H9 (cell line): ENCODE results near the gene RIMBP2. TPM values are rescaled to one million over a fixed set of nuclear protein-coding genes. Genes with fewer than 3 reads are reported as not detected.

Source experiments
- DNase-seq: peaks from one replicate; pipeline ENCODE4 v3.0.0-alpha.2; 2017
- H2AFZ ChIP-seq: one replicate; pipeline ENCODE4 v1.6.1; 2013; ENCODE audit warnings: mild to moderate bottlenecking, low read length, control low read depth, moderate library complexity
- H2AK5ac ChIP-seq: 2 replicates; pipeline ENCODE4 v1.6.1; 2013; ENCODE audit warnings: low read length, control low read depth, mixed read lengths; ENCODE audit not compliant: insufficient read length
- H2BK120ac ChIP-seq: one replicate; pipeline ENCODE4 v1.6.1; 2013; ENCODE audit warnings: low read depth, mild to moderate bottlenecking, low read length, control low read depth, inconsistent platforms; ENCODE audit not compliant: poor library complexity, severe bottlenecking
- H2BK12ac ChIP-seq: 2 replicates; pipeline ENCODE4 v1.6.1; 2013; ENCODE audit warnings: low read length, control low read depth, mixed read lengths, low read depth; ENCODE audit not compliant: insufficient read length
- H2BK15ac ChIP-seq: 2 replicates; pipeline ENCODE4 v1.6.1; 2013; ENCODE audit warnings: low read depth, low read length, control low read depth
- H2BK20ac ChIP-seq: one replicate; pipeline ENCODE4 v1.6.1; 2013; ENCODE audit warnings: low read depth, mild to moderate bottlenecking, low read length, control low read depth, inconsistent platforms; ENCODE audit not compliant: poor library complexity, severe bottlenecking
- H2BK5ac ChIP-seq: 2 replicates; pipeline ENCODE4 v1.6.1; 2013; ENCODE audit warnings: low read length, control low read depth, mixed read lengths; ENCODE audit not compliant: insufficient read length
- H3K14ac ChIP-seq: 2 replicates; pipeline ENCODE4 v1.6.1; 2013; ENCODE audit warnings: low read length, control low read depth; ENCODE audit not compliant: insufficient read depth
- H3K18ac ChIP-seq: 2 replicates; pipeline ENCODE4 v1.6.1; 2013; ENCODE audit warnings: low read depth, mild to moderate bottlenecking, mixed read lengths, low read length, control low read depth; ENCODE audit not compliant: insufficient read length
- H3K23ac ChIP-seq: 2 replicates; pipeline ENCODE4 v1.6.1; 2013; ENCODE audit warnings: low read length, control low read depth, mixed read lengths, low read depth; ENCODE audit not compliant: insufficient read length
- H3K23me2 ChIP-seq: 2 replicates; pipeline ENCODE4 v1.6.1; 2013; ENCODE audit warnings: low read depth, mild to moderate bottlenecking, mixed read lengths, low read length, control low read depth; ENCODE audit not compliant: insufficient read length, poor library complexity, severe bottlenecking
- H3K27ac ChIP-seq: 2 replicates; pipeline ENCODE4 v1.5.1; 2013; ENCODE audit warnings: low read length, control low read depth, mixed read lengths, low read depth; ENCODE audit not compliant: insufficient read length
- H3K27me3 ChIP-seq: 2 replicates; pipeline ENCODE4 v1.6.1; 2013; ENCODE audit warnings: low read length, control low read depth, inconsistent platforms; ENCODE audit not compliant: insufficient read depth
- H3K4ac ChIP-seq: 2 replicates; pipeline ENCODE4 v1.6.1; 2013; ENCODE audit warnings: low read depth, mild to moderate bottlenecking, control low read depth, inconsistent platforms, low read length, moderate library complexity
- H3K4me1 ChIP-seq: 2 replicates; pipeline ENCODE4 v1.6.1; 2013; ENCODE audit warnings: low read length, control low read depth, inconsistent platforms; ENCODE audit not compliant: insufficient read depth
- H3K4me2 ChIP-seq: 2 replicates; pipeline ENCODE4 v1.6.1; 2013; ENCODE audit warnings: low read length, control low read depth, mixed read lengths; ENCODE audit not compliant: insufficient read length, insufficient read depth
- H3K56ac ChIP-seq: 2 replicates; pipeline ENCODE4 v1.6.1; 2013; ENCODE audit warnings: low read depth, mild to moderate bottlenecking, mixed read lengths, low read length, control low read depth; ENCODE audit not compliant: insufficient read length
- H3K79me1 ChIP-seq: 2 replicates; pipeline ENCODE4 v1.6.1; 2013; ENCODE audit warnings: low read depth, mild to moderate bottlenecking, moderate library complexity, low read length, control low read depth, inconsistent platforms; ENCODE audit not compliant: insufficient read depth, poor library complexity, severe bottlenecking
- H3K79me2 ChIP-seq: 2 replicates; pipeline ENCODE4 v1.6.1; 2013; ENCODE audit warnings: low read length, control low read depth, inconsistent platforms; ENCODE audit not compliant: insufficient read depth
- H3K9ac ChIP-seq: 2 replicates; pipeline ENCODE4 v1.6.1; 2013; ENCODE audit warnings: low read length, control low read depth, mixed read lengths; ENCODE audit not compliant: insufficient read length; ENCODE audit errors: extremely low read depth
- H3K9me3 ChIP-seq: one replicate; pipeline ENCODE4 v1.6.1; 2013; ENCODE audit warnings: low read depth, low read length, inconsistent platforms; ENCODE audit not compliant: control insufficient read depth
- H3T11ph ChIP-seq: one replicate; pipeline ENCODE4 v1.6.1; 2013; ENCODE audit warnings: mild to moderate bottlenecking, low read length, control low read depth, inconsistent platforms
- H4K20me1 ChIP-seq: one replicate; pipeline ENCODE4 v1.6.1; 2013; ENCODE audit not compliant: control insufficient read depth, insufficient read length, insufficient read depth
- H4K5ac ChIP-seq: 2 replicates; pipeline ENCODE4 v1.6.1; 2013; ENCODE audit warnings: low read depth, mild to moderate bottlenecking, mixed read lengths, low read length, control low read depth; ENCODE audit not compliant: insufficient read length
- H4K8ac ChIP-seq: replicated peaks from 2 replicates; pipeline ENCODE4 v1.6.1; 2013; ENCODE audit warnings: low read length, control low read depth, mixed read lengths, low read depth; ENCODE audit not compliant: insufficient read length
- H4K91ac ChIP-seq: 2 replicates; pipeline ENCODE4 v1.6.1; 2013; ENCODE audit warnings: low read depth, mild to moderate bottlenecking, moderate library complexity, mixed read lengths, low read length, control low read depth; ENCODE audit not compliant: insufficient read length
- H3K27ac Mint-ChIP-seq, 3 experiments: 2 replicates in 2 of 3; 3 replicates in 1 of 3; pipeline ENCODE4 v1.8.0; 2020 to 2021; ENCODE audit warnings: mixed read lengths in 3 of 3, mild to moderate bottlenecking in 1 of 3, moderate library complexity in 1 of 3
- H3K27me3 Mint-ChIP-seq: 2 replicates; pipeline ENCODE4 v1.8.0; 2021; ENCODE audit warnings: low read depth, mild to moderate bottlenecking, moderate library complexity, mixed read lengths
- H3K36me3 Mint-ChIP-seq, 3 experiments: 2 replicates in 2 of 3; 3 replicates in 1 of 3; pipeline ENCODE4 v1.8.0; 2020 to 2021; ENCODE audit warnings: low read depth in 3 of 3, mixed read lengths in 3 of 3; ENCODE audit not compliant: insufficient read depth in 1 of 3
- H3K4me1 Mint-ChIP-seq, 2 experiments: 2 replicates each; pipeline ENCODE4 v1.8.0; 2020; ENCODE audit warnings: mixed read lengths in 2 of 2
- H3K4me3 Mint-ChIP-seq, 2 experiments: 2 replicates in 1 of 2; 3 replicates in 1 of 2; pipeline ENCODE4 v1.8.0; 2020 to 2021; ENCODE audit warnings: mild to moderate bottlenecking in 2 of 2, mixed read lengths in 2 of 2, moderate library complexity in 1 of 2
- H3K9me3 Mint-ChIP-seq, 2 experiments: 2 replicates in 1 of 2; 3 replicates in 1 of 2; pipeline ENCODE4 v1.8.0; 2020; ENCODE audit warnings: mild to moderate bottlenecking in 2 of 2, mixed read lengths in 2 of 2, moderate library complexity in 1 of 2
- WGBS: extraction: QIAGEN DNeasy Blood & Tissue Kit; methylation state at CpG from one replicate; pipeline ENCODE4 v1.1.7; 2013; ENCODE audit warnings: missing lambda C conversion rate, low lambda C conversion rate, mixed read lengths; ENCODE audit not compliant: insufficient read length; ENCODE audit errors: extremely low coverage; 5-methylcytosine and 5-hydroxymethylcytosine counted together
- total RNA-seq: library from RNA; stranded (reverse); gene quantifications from 2 replicates; pipeline ENCODE4 v1.2.1, GENCODE V29; 2021
- TF ChIP-seq, protein P1 (sequence below): fragments of 200-600 bp; sonication (generic); conservative IDR thresholded peaks from 3 replicates; pipeline ENCODE4 v1.8.0; 2021; ENCODE audit warnings: antibody characterized with exemption, mild to moderate bottlenecking

RIMBP2 gene
- total RNA-seq, 1 experiment from 2014 or later: 0.70 TPM

DNA sequence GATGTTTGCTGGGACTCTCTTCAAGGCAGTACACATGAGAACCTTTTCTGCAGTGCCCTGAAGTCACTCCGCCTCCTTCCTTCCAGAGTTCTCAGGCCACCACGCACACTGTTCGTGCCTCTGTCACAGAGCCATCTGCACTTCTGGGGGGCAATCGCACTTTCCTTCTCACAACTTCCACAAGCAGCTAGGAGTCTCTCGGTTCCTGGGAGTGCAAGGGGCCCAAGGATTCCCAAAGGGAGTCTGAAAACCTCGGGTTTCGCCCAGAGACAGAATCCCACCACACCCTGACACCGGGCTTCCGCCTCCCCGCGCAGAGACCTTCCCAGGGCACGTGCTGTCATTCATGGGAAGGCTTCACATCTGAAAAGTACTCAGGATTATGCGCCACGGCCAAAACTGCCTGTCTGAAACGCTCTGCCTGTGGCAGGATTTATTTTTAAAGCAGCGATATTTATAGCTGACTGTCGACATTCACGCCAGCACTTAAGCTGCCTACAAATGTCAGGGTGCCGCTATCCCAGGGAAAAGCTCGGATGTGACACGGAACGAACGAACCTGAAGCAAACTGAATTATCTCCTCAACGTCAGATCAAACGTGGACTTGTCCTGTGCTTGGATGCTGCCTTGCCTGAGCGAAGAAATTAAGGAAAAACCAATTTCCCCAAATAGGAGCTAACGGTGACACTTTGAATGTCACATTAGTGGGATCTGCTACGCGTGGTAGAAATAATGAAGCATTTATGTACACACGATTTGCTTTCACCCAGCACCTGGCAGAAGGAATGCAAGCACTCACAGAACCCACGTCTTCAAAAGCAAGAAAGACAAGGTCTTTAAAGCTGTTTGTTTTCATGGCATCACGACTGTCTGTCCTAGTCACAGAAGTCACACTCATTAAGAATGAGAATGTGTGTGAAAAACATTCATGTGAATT is 224.4 kb downstream of the RIMBP2 start:
- no peaks in the 10 kb centered on the region for H3K27me3 ChIP-seq
- no peak overlapping the region for H2AFZ ChIP-seq
- no peak overlapping the region for H3K56ac ChIP-seq
- no peak overlapping the region for H2BK12ac ChIP-seq
- no peak overlapping the region for H2BK15ac ChIP-seq
- no peaks in the 10 kb centered on the region for H3K4me1 ChIP-seq
- H2BK5ac ChIP-seq: no peak overlapping the region
- no peaks in the 10 kb centered on the region for H4K20me1 ChIP-seq
- H3K9me3 ChIP-seq: no peaks in the 10 kb centered on the region
- H4K91ac ChIP-seq: no peak overlapping the region
- H4K5ac ChIP-seq: no peak overlapping the region
- H3K79me1 ChIP-seq: no peaks in the 10 kb centered on the region
- no peak overlapping the region for H2BK120ac ChIP-seq
- no peak overlapping the region for H2AK5ac ChIP-seq
- no peak overlapping the region for H3K27ac ChIP-seq
- WGBS: no CpG with 5 or more reads among the region's 32 CpGs
- H3K23ac ChIP-seq: no peak overlapping the region
- no peaks in the 10 kb centered on the region for H3K79me2 ChIP-seq
- no peak overlapping the region for H4K8ac ChIP-seq
- TF ChIP-seq, protein P1, sequence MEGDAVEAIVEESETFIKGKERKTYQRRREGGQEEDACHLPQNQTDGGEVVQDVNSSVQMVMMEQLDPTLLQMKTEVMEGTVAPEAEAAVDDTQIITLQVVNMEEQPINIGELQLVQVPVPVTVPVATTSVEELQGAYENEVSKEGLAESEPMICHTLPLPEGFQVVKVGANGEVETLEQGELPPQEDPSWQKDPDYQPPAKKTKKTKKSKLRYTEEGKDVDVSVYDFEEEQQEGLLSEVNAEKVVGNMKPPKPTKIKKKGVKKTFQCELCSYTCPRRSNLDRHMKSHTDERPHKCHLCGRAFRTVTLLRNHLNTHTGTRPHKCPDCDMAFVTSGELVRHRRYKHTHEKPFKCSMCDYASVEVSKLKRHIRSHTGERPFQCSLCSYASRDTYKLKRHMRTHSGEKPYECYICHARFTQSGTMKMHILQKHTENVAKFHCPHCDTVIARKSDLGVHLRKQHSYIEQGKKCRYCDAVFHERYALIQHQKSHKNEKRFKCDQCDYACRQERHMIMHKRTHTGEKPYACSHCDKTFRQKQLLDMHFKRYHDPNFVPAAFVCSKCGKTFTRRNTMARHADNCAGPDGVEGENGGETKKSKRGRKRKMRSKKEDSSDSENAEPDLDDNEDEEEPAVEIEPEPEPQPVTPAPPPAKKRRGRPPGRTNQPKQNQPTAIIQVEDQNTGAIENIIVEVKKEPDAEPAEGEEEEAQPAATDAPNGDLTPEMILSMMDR: no peak
- H2BK20ac ChIP-seq: no peak overlapping the region
- H3K9me3 Mint-ChIP-seq: peaks cover 0 to 6% of the 10 kb centered on the region in 2 experiments; a peak in 3 of 5 replicates
- no peaks in the 10 kb centered on the region; a peak in 2 of 7 replicates for H3K36me3 Mint-ChIP-seq
- no peak for DNase-seq
- no peak overlapping the region for H3T11ph ChIP-seq
- no peak overlapping the region for H3K4me3 Mint-ChIP-seq
- H3K4me1 Mint-ChIP-seq: no peaks in the 10 kb centered on the region
- no peak overlapping the region; the same call in 1 of the 2 replicates for H3K14ac ChIP-seq
- no peak overlapping the region for H3K27ac Mint-ChIP-seq
- H3K9ac ChIP-seq: no peak overlapping the region
- H3K4me2 ChIP-seq: no peak overlapping the region
- no peak overlapping the region for H3K4ac ChIP-seq
- H3K18ac ChIP-seq: no peak overlapping the region
- H3K23me2 ChIP-seq: no peaks in the 10 kb centered on the region
- H3K27me3 Mint-ChIP-seq: peaks cover 20% of the 10 kb centered on the region
